ENCODE data around the gene KCNAB1.
A peak's percentile ranks its signal among the peaks of the same experiment; 100 is the strongest.

Gene KCNAB1

DNA sequence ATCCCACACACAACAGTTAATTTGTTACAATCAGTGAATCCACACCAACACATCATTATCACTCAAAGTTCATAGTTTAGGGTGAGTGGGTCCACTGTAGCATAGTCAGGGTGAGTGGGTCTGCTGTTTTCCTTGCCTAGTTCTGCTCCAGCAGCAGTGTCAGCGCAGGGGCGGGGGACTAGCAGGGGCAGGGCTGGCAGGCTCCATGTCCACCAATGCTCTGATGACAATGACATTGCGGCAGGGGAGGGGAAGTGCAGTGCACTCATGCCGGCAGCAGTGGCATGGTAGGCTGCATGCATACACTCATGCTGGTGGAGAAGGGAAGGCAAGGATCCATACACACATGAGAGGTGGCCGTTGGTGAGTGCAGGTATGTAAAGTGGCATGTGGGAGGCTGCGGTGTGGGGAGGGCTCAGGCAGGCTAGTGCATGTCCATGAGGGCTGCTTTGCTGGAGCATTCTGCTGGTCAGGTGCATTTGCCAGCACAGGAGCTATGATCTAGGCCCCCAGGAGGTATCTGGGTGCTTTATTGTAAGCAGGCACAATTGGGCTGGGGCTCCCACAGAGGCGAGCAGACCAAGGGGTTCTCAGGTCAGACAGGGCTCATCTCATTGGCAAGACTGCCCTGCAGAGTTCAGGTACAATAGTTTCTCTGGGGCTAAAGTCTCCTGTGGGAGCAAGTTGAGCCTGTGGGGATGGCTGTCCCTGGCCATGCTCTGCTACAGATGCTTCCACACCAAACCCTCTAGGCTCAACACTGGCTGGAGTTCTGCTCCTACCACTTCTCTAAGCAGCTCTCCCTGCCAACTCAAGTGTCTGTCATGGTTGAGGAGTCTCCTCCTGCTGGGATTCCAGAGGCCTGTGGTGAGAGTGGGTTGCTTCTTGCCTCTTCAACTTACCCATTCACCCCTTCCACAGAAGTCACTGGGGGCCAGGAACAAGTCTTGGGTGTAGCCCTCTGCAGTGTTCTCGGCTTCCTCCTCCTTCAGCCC, 81.3 kb downstream of the KCNAB1 start:
- Histone ChIP-seq H3K36me3 (ENCODE audit: insufficient read depth, low read length) (no peaks in the 10 kb centered on the region), H3F3A (ENCODE audit: low read depth) (no peaks in the 10 kb centered on the region), H3K4me2 (ENCODE audit: low read depth, low read length, poor library complexity, severe bottlenecking) (no peak overlapping the region), H3K9me3 (ENCODE audit: insufficient read depth, low read depth, low read length) (no peaks in the 10 kb centered on the region), H2AFZ (ENCODE audit: low read length) (0 out of 2 replicates have a peak overlapping the region, but pooled peaks have one; percentile 13), H3K4me1 (ENCODE audit: insufficient read depth, low read length, poor library complexity, severe bottlenecking) (no peaks in the 10 kb centered on the region), H3K4me3 (ENCODE audit: low read length, poor library complexity, severe bottlenecking) (no peak overlapping the region), H3K9me2 (replicated peaks; ENCODE audit: low read depth, low read length) (no peaks in the 10 kb centered on the region), H3K9ac (ENCODE audit: low read depth, low read length, poor library complexity, severe bottlenecking) (no peak overlapping the region), H3K27me3 (ENCODE audit: insufficient read depth, low read length, poor library complexity, severe bottlenecking) (no peaks in the 10 kb centered on the region), H3K79me2 (ENCODE audit: insufficient read depth, low read length) (no peaks in the 10 kb centered on the region), H4K20me1 (ENCODE audit: insufficient read depth, low read length, poor library complexity, severe bottlenecking) (no peaks in the 10 kb centered on the region)
- TF ChIP-seq EZH2phosphoT487 (IDR thresholded peaks at IDR 0.05; ENCODE audit: borderline replicate concordance): no peak
- TF ChIP-seq, protein P1, sequence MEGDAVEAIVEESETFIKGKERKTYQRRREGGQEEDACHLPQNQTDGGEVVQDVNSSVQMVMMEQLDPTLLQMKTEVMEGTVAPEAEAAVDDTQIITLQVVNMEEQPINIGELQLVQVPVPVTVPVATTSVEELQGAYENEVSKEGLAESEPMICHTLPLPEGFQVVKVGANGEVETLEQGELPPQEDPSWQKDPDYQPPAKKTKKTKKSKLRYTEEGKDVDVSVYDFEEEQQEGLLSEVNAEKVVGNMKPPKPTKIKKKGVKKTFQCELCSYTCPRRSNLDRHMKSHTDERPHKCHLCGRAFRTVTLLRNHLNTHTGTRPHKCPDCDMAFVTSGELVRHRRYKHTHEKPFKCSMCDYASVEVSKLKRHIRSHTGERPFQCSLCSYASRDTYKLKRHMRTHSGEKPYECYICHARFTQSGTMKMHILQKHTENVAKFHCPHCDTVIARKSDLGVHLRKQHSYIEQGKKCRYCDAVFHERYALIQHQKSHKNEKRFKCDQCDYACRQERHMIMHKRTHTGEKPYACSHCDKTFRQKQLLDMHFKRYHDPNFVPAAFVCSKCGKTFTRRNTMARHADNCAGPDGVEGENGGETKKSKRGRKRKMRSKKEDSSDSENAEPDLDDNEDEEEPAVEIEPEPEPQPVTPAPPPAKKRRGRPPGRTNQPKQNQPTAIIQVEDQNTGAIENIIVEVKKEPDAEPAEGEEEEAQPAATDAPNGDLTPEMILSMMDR (conservative IDR thresholded peaks at IDR 0.05; ENCODE audit: low read length): no peak

DNA sequence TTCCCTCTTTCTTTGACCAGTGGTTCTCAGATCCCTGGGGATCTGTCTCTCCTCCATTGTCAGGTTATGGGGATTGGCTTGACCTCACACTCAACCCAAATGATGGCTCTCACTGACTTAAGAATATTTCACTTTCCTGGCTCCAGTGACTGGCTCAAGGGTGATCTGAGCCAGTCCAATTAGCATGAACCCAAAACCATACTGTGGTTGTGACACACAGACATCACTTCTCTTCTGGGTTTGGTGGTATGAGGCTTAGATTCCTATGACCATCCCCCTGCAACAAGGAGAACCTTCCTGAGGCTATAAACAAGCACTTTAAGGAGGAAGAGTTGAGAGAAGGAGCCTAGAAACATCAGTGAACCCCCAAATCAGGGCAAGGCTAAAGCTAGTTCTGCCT, 85.8 kb downstream of the KCNAB1 start:
- Histone ChIP-seq H3K36me3 (ENCODE audit: insufficient read depth, low read length) (no peaks in the 10 kb centered on the region), H3K4me2 (ENCODE audit: low read depth, low read length, poor library complexity, severe bottlenecking) (no peak overlapping the region), H3K9me2 (replicated peaks; ENCODE audit: low read depth, low read length) (no peaks in the 10 kb centered on the region), H3K9me3 (ENCODE audit: insufficient read depth, low read depth, low read length) (no peaks in the 10 kb centered on the region), H2AFZ (ENCODE audit: low read length) (peak overlapping the region; percentile 53; the same call in 1 of the 2 replicates), H3K79me2 (ENCODE audit: insufficient read depth, low read length) (no peaks in the 10 kb centered on the region), H3K4me1 (ENCODE audit: insufficient read depth, low read length, poor library complexity, severe bottlenecking) (peaks cover 41% of the 10 kb centered on the region), H3F3A (ENCODE audit: low read depth) (no peaks in the 10 kb centered on the region), H3K9ac (ENCODE audit: low read depth, low read length, poor library complexity, severe bottlenecking) (no peak overlapping the region), H3K4me3 (ENCODE audit: low read length, poor library complexity, severe bottlenecking) (no peak overlapping the region), H4K20me1 (ENCODE audit: insufficient read depth, low read length, poor library complexity, severe bottlenecking) (no peaks in the 10 kb centered on the region), H3K27me3 (ENCODE audit: insufficient read depth, low read length, poor library complexity, severe bottlenecking) (no peaks in the 10 kb centered on the region)
- TF ChIP-seq, protein P1 (conservative IDR thresholded peaks at IDR 0.05; ENCODE audit: low read length): no peak
- TF ChIP-seq EZH2phosphoT487 (IDR thresholded peaks at IDR 0.05; ENCODE audit: borderline replicate concordance): no peak

DNA sequence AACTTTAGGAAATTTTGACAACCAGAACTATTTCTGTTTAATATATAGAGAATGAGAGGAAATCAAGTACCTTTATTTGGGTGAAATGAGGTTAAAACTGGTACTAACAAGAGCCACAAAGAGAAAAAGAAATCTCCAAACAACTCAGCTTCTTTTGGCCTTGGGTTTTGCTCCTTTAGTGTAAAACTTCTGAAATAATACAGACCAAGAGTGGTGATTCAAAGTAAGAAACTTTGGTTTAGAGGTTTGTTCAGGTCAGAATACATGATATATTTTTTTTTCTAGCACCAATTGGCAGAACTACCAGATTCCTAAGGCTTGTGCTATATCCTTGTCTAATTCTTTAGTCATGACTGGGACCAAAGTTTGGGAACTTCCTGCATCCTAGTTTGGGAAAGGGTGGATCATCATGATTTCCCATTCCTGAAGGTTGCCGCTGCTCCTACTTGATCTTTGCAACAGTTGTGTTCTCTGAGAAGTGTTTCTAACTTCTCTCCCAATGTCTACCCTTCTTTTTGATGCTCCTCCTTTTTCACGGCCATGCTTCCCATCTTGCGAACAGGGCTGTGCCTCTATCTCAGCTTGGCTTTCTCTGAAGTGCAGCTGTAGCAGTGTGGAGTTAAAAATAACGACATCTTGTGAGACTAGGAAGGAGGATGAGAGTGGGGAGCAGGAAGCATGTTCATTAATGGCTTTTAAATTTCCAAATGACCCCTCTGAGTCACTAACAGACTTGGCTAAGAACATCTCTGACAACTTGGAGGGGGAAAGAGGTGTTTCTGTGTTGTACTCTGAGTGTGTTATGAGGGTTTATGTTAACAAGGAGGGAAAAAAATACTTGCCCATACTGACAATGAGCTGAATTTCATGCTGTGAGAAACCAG, 87.7 kb downstream of the KCNAB1 start:
- Histone ChIP-seq H4K20me1 (ENCODE audit: insufficient read depth, low read length, poor library complexity, severe bottlenecking) (no peaks in the 10 kb centered on the region), H3K9me3 (ENCODE audit: insufficient read depth, low read depth, low read length) (no peaks in the 10 kb centered on the region), H3K4me3 (ENCODE audit: low read length, poor library complexity, severe bottlenecking) (no peak overlapping the region), H3K36me3 (ENCODE audit: insufficient read depth, low read length) (no peaks in the 10 kb centered on the region), H2AFZ (ENCODE audit: low read length) (peak overlapping the region; percentile 39), H3K9ac (ENCODE audit: low read depth, low read length, poor library complexity, severe bottlenecking) (no peak overlapping the region), H3F3A (ENCODE audit: low read depth) (no peaks in the 10 kb centered on the region), H3K79me2 (ENCODE audit: insufficient read depth, low read length) (no peaks in the 10 kb centered on the region), H3K4me1 (ENCODE audit: insufficient read depth, low read length, poor library complexity, severe bottlenecking) (peaks cover 60% of the 10 kb centered on the region), H3K9me2 (replicated peaks; ENCODE audit: low read depth, low read length) (no peaks in the 10 kb centered on the region), H3K27me3 (ENCODE audit: insufficient read depth, low read length, poor library complexity, severe bottlenecking) (no peaks in the 10 kb centered on the region), H3K4me2 (ENCODE audit: low read depth, low read length, poor library complexity, severe bottlenecking) (no peak overlapping the region)
- no peak for TF ChIP-seq EZH2phosphoT487 (IDR thresholded peaks at IDR 0.05; ENCODE audit: borderline replicate concordance)
- TF ChIP-seq, protein P1 (conservative IDR thresholded peaks at IDR 0.05; ENCODE audit: low read length): no peak

Measured in Loucy (cell line).